RPMI7951 (cell line): ENCODE data around the gene LYPLA2. TPM values are rescaled to one million over a fixed set of nuclear protein-coding genes. Genes with fewer than 3 reads are reported as not detected.
A peak's percentile ranks its signal among the peaks of the same experiment; 100 is the strongest.

Experiments used
- DNase-seq: peaks from one replicate; pipeline ENCODE4 v3.0.0-alpha.2; 2012; ENCODE audit warnings: low read depth
- total RNA-seq: library from RNA; depleted of rRNA; stranded (reverse); fragments of >200 nt; shearing (Covaris generic); gene quantifications from 2 replicates; pipeline ENCODE4 v1.2.3, GENCODE V29; 2014; rRNA removed

LYPLA2 gene
- total RNA-seq, 1 experiment from 2014 or later = 62.6 TPM

GRCh38 chr1:23837908-23838307, 47.0 kb downstream of the LYPLA2 start:
- no peak for DNase-seq

GRCh38 chr1:23838401-23838866, 47.5 kb downstream of the LYPLA2 start:
- DNase-seq = peak; percentile 69

- no peak for DNase-seq
These were observed 52.7 kb downstream of the LYPLA2 start for GRCh38 chr1:23843644-23844043.

Other genes with a start within 250 kb of the LYPLA2 start
- gene ID3, start 231.6 kb upstream of the LYPLA2 start, total RNA-seq = 83.1 and 90.8 TPM in 2 replicates
- gene RPL11, start 99.3 kb upstream of the LYPLA2 start, total RNA-seq = 1,145 and 1,398 TPM in 2 replicates
- 48.9 and 57.0 TPM in 2 replicates for gene ELOA, start 47.7 kb upstream of the LYPLA2 start, total RNA-seq
- 42.3 and 47.0 TPM in 2 replicates for gene PITHD1, start 12.7 kb upstream of the LYPLA2 start, total RNA-seq
- gene GALE, start 9.6 kb downstream of the LYPLA2 start, total RNA-seq = 58.3 and 67.8 TPM in 2 replicates
- 40.7 and 45.7 TPM in 2 replicates for gene HMGCL, start 34.3 kb downstream of the LYPLA2 start, total RNA-seq
- gene FUCA1, start 77.1 kb downstream of the LYPLA2 start, total RNA-seq = 38.8 and 40.9 TPM in 2 replicates
- not detected in 2 replicates for gene CNR2, start 122.2 kb downstream of the LYPLA2 start, total RNA-seq
- gene PNRC2, start 168.7 kb downstream of the LYPLA2 start, total RNA-seq = 111 and 115 TPM in 2 replicates
- 99.5 and 107 TPM in 2 replicates for gene SRSF10, start 189.2 kb downstream of the LYPLA2 start, total RNA-seq